NB4 (cell line): Measurements from ENCODE around the gene FAM222A.

Experiments
- DNase-seq: peaks from one replicate; pipeline ENCODE4 v3.0.0; 2010; ENCODE audit warnings: low read depth
- H3K4me3 ChIP-seq: one replicate; pipeline ENCODE4 v1.5.1; 2011; ENCODE audit warnings: mild to moderate bottlenecking, low read depth, low read length, moderate library complexity
- CTCF ChIP-seq: IDR thresholded peaks from one replicate; pipeline ENCODE4 v1.5.1; 2012; ENCODE audit warnings: low read depth, low read length
- MAX ChIP-seq: IDR thresholded peaks from 2 replicates; pipeline ENCODE4 v1.6.1; 2011; ENCODE audit warnings: low read depth, low read length
- MYC ChIP-seq: IDR thresholded peaks from 2 replicates; pipeline ENCODE4 v1.6.1; 2011; ENCODE audit warnings: low read depth, low read length
- POLR2A ChIP-seq: IDR thresholded peaks from 2 replicates; pipeline ENCODE4 v1.6.1; 2011; ENCODE audit warnings: mild to moderate bottlenecking; ENCODE audit not compliant: insufficient read length; ENCODE audit errors: extremely low read depth

FAM222A gene

GRCh38 chr12:109731231-109731731 lies 17.7 kb downstream of the FAM222A start:
- TF ChIP-seq MYC, result no peak
- no peak for TF ChIP-seq MAX
- no peak for TF ChIP-seq CTCF
- TF ChIP-seq POLR2A, result no peak
- DNase-seq, result no peak
- no peak overlapping the region for H3K4me3 ChIP-seq

GRCh38 chr12:109731806-109732205 lies 18.2 kb downstream of the FAM222A start:
- DNase-seq, result no peak
- TF ChIP-seq POLR2A (no peak), CTCF (no peak)
- H3K4me3 ChIP-seq, result no peak overlapping the region

- TF ChIP-seq CTCF, result no peak
- TF ChIP-seq POLR2A, result no peak
- TF ChIP-seq MAX, result no peak
- TF ChIP-seq MYC, result no peak
- no peak overlapping the region for H3K4me3 ChIP-seq
- DNase-seq, result no peak
Observed at GRCh38 chr12:109732321-109733305, 19.0 kb downstream of the FAM222A start.

GRCh38 chr12:109734219-109735000 lies 20.8 kb downstream of the FAM222A start:
- no peak overlapping the region for H3K4me3 ChIP-seq
- TF ChIP-seq MAX, result no peak
- TF ChIP-seq POLR2A, result no peak
- no peak for TF ChIP-seq MYC
- TF ChIP-seq CTCF, result no peak
- DNase-seq, result no peak

GRCh38 chr12:109735051-109735521 lies 21.5 kb downstream of the FAM222A start:
- H3K4me3 ChIP-seq, result no peak overlapping the region
- TF ChIP-seq MYC (no peak), CTCF (no peak), POLR2A (no peak), MAX (no peak)
- no peak for DNase-seq
